Heart right ventricle (tissue), 16 donors: ENCODE results near the gene BRICD5. TPM values are rescaled to one million over a fixed set of nuclear protein-coding genes. Genes with fewer than 3 reads are reported as not detected.
A peak's percentile ranks its signal among the peaks of the same experiment; 100 is the strongest.
"Not testable (repeated sequence)": the region's sequence is repeated elsewhere in the genome, so short reads cannot be mapped to it uniquely, and the experiment has no call there.

ENCODE experiments used
- ATAC-seq, 8 donors: fragments of 200-7000 bp; cut with Tn5 transposase; one replicate each; pipeline ENCODE4 v1.9.1; 2020; ENCODE audit warnings: mild to moderate bottlenecking in 8 of 8, moderate library complexity in 8 of 8, moderate number of reproducible peaks in 1 of 8
- DNase-seq, 2 donors: peaks; one replicate each; pipeline ENCODE4 v3.0.0-alpha.2; 2020
- H3K27ac ChIP-seq, 10 donors: fragments of 200-600 bp; sonication (generic) in 2 of 10; one replicate each; pipeline versions ENCODE4 v1.5.0 to v1.8.0; 2020 to 2022; ENCODE audit warnings: mild to moderate bottlenecking in 3 of 10
- H3K27me3 ChIP-seq, 7 donors: fragments of 200-600 bp; one replicate each; pipeline ENCODE4 v1.8.0; 2021 to 2022; ENCODE audit warnings: mild to moderate bottlenecking in 2 of 7
- H3K36me3 ChIP-seq, 9 donors: fragments of 200-600 bp; sonication (generic) in 1 of 9; one replicate each; pipeline versions ENCODE4 v1.5.0 to v1.8.0; 2020 to 2022; ENCODE audit warnings: mild to moderate bottlenecking in 2 of 9
- H3K4me1 ChIP-seq, 9 donors: fragments of 200-600 bp; sonication (generic) in 1 of 9; one replicate each; pipeline versions ENCODE4 v1.5.0 to v1.8.0; 2020 to 2022; ENCODE audit warnings: mild to moderate bottlenecking in 4 of 9
- H3K4me3 ChIP-seq, 10 donors: fragments of 200-600 bp; sonication (generic) in 2 of 10; one replicate each; pipeline versions ENCODE4 v1.5.0 to v1.8.0; 2020 to 2022; ENCODE audit warnings: mild to moderate bottlenecking in 7 of 10, moderate library complexity in 2 of 10
- H3K9me3 ChIP-seq, 11 donors: fragments of 200-600 bp in 10 of 11; sonication (generic) in 2 of 11; one replicate each; pipeline versions ENCODE4 v1.5.0 to v1.8.0; 2013 to 2022; ENCODE audit warnings: mild to moderate bottlenecking in 2 of 11, control low read depth in 1 of 11, moderate library complexity in 1 of 11
- CTCF ChIP-seq, 9 donors: fragments of 200-600 bp; sonication (generic) in 2 of 9; IDR thresholded peaks; one replicate each; pipeline versions ENCODE4 v1.5.0 to v1.8.0; 2021 to 2022; ENCODE audit warnings: antibody characterized with exemption in 9 of 9, mild to moderate bottlenecking in 5 of 9, moderate library complexity in 1 of 9
- WGBS, 2 donors: extraction: QIAGEN DNeasy Blood & Tissue Kit; methylation state at CpG; one replicate each; pipeline ENCODE4 v1.1.7; 2013; ENCODE audit warnings: inconsistent platforms in 1 of 2; 5-methylcytosine and 5-hydroxymethylcytosine counted together
- intact Hi-C, 10 donors: fragments of 100-400 bp; cut with DNase I; formaldehyde crosslinking; loops; one replicate each; pipeline versions ENCODE4 v1.11.1 to v1.14.2; 2022
- long read RNA-seq, 3 donors: library from polyadenylated mRNA; unstranded; transcript quantifications; one replicate each; pipeline ENCODE4 v2.0.0, GENCODE V29; 2020 to 2021
- polyA plus RNA-seq, 2 donors: library from polyadenylated mRNA; stranded (reverse); fragments of 200-250 nt; gene quantifications; one replicate each; pipeline ENCODE4 v1.2.3, GENCODE V29; 2013
- total RNA-seq, 10 donors: library from RNA; stranded (reverse); fragmentation: NEBNext Ultra II Directional in 3 of 10; extraction: Animal tissue kit (Norgen Biotek cat#: 25700) in 3 of 10; gene quantifications; one replicate each; pipeline versions ENCODE4 v1.2.1 to v1.2.4, GENCODE V29; 2021 to 2023
- donor health status: Arrhythmogenic right ventricular cardiomyopathy.
- donor health status: ischemic (EF 13 %, LVEDD 7.1; RV severe dilation, severe dysfunction).
- donor health status: healthy with polysubstance abuse.
- donor health status: DM: no; HTN: yes; CAD: no.
- donor health status: DM: no; HTN: no; CAD: no.
- donor health status: ischemic (EF 25% LVEDD 6.9; RV normal size, moderate dysfunction).
- donor health status: ischemic (EF 25% LVEDD 5.7; RV mildly dilated, moderate dysfunction).
- donor health status: healthy.
- donor health status: DM: yes; HTN: yes; CAD: no.
- donor health status: Ischemic cardiomyopathy.
- donor health status: ischemic (EF 35%, LVEDD 5.7; RV mildly dilated, moderate dysfunction).
- donor health status: nonischemic (EF 11% LVEDD 7.7; RV severe dilation, severe dysfunction).
- donor health status: DM: yes; HTN: yes; CAD: no.
- donor health status: PGD.
- donor health status: ischemic (EF 29% LVEDD 5.4; RV normal size, mild dysfunction).
- donor health status: nonischemic (EF 23%, LVEDD 6.1; RV moderate dilation, normal function).

The BRICD5 gene
- total RNA-seq, result 10 to 100 TPM in 1 of 10 donors, 1 to 10 TPM in 9; 4.3 to 15.6 (median 7.2) TPM
- polyA plus RNA-seq, result 10 to 100 TPM; 14.7 to 31.7 TPM
- long read RNA-seq, donor 1, transcript BRICD5-201 (6 exons, 1,913 nt), result major isoform, 11 of 19 reads
- long read RNA-seq, donor 1, partial matches to known transcripts, result 2 of 19 reads
- long read RNA-seq, donor 1, other reads (novel, unspliced or antisense), result 5 of 19 reads
- long read RNA-seq, donor 2, partial matches to known transcripts, result 1 of 10 reads
- long read RNA-seq, donor 2, other reads (novel, unspliced or antisense), result 5 of 10 reads
- long read RNA-seq, donor 3, partial matches to known transcripts, result 1 of 9 reads
- long read RNA-seq, donor 3, other reads (novel, unspliced or antisense), result 4 of 9 reads

DNA sequence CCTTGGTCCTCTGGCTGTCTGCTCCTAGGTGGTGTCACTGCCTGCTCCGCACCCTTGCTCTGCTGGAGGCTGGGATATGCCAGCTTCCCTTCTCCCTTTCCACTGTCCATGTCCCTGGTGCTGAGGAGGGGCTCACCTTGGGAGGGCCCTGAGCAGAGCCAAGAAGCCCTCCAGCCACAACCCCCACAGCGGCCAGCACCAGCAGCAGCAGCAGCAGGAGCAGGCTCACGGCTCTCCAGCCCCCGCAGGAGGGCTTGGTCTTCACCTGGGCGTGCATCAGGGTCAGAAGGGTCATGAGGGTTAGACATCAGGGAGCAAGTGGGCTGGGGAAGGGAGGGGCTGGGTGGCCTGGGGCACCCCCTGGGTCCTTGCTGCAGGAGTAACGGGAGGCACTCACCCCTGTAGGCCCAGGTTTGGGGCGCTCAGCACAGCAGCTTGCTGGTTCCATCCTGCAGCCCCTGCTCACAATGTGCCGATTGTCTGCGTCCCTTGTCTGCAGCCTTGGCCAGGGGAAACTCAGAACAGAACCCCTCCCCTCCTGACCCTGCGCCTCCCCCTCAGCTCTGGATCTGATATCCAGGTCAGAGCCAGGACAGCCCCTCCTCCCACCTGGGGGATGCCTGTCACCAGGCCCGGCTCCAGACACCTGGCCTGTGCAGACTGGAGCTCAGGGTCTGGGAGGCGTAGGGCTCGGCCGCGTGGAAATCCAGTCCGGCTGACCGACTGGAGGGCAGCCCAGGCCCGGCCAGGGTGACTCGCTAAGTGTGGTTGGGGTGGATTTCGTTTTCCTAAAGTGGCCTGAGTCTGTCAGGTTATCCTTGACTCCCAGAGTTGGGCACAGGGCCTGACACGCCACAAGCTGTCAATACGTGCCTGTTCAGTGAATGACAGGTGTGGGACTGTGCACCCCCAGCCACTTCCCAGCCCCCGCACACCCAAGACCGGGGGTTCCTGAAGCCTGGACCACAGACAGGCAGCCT lies at the start of gene BRICD5:
BRICD5 (minus strand) TSS at position 478 of the 980 bp plus-strand sequence; CDS start at position 448, 30 bp downstream.
- peak within 1 kb of the TSS in 6 of 10 donors; percentile 43 to 94 (median 88) for H3K27ac ChIP-seq
- no peaks in the 10 kb centered on the region for H3K9me3 ChIP-seq
- H3K4me3 ChIP-seq, result no peak within 1 kb of the TSS
- DNase-seq (no peak), ATAC-seq (no peak)
- no peak for TF ChIP-seq CTCF (IDR thresholded peaks at IDR 0.05)
- 68 to 69% methylated on average over 24 of the region's 24 CpGs for WGBS, 2 donors
- intact Hi-C loops, result no loop called here
- no peaks in the 10 kb centered on the region for H3K27me3 ChIP-seq
- H3K4me1 ChIP-seq, result peaks cover 27 to 59% (median 42%) of the 10 kb centered on the region in 9 donors
- H3K36me3 ChIP-seq, result peaks cover 0 to 39% (median 18%) of the 10 kb centered on the region in 9 donors

DNA sequence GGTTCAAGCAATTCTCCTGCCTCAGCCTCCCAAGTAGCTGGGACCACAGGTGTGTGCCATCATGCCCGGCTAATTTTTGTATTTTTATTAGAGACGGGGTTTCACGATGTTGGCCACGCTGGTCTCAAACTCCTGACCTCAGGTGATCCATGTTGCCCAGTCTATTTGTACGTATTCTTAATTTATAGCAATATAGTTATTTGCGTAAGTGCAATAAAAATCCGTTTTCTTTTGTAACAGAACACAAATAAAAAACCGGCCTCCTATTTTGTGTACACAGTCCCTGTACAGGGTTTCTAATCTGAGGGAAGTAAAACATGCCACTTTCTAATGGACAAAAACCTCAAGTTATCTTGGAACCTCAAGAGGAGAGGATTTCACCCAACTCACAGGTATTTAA lies 49.6 kb upstream of the BRICD5 start:
- ATAC-seq (no peak), DNase-seq (no peak)
- H3K27me3 ChIP-seq, result no peaks in the 10 kb centered on the region
- peaks cover 11 to 100% (median 77%) of the 10 kb centered on the region in 9 donors for H3K36me3 ChIP-seq
- H3K4me1 ChIP-seq, result peaks cover 0 to 9% (median 4%) of the 10 kb centered on the region in 9 donors
- 96 to 97% methylated on average over 8 of the region's 8 CpGs for WGBS, 2 donors
- no peak for TF ChIP-seq CTCF (IDR thresholded peaks at IDR 0.05)
- intact Hi-C loops, result no loop called here
- H3K27ac ChIP-seq, result no peak overlapping the region
- no peaks in the 10 kb centered on the region for H3K9me3 ChIP-seq
- no peak overlapping the region for H3K4me3 ChIP-seq

DNA sequence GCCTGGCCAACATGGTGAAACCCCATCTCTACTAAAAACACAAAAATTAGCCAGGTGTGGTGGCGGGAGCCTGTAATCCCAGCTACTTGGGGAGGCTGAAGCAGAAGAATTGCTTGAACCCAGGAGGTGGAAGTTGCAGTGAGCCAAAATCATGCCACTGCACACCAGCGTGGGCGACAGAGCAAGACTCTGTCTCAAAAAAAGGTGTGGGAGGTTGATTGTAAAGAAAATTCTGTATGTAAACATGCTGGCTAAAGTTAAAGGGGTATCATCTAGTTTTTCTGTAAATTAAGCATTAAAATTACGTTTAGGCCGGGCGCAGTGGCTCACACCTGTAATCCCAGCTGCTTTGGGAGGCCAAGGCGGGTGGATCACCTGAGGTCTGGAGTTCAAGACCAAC lies 47.9 kb upstream of the BRICD5 start:
- not testable (repeated sequence) for H3K4me1 ChIP-seq, ATAC-seq, H3K27ac ChIP-seq, H3K4me3 ChIP-seq, H3K9me3 ChIP-seq, DNase-seq, H3K27me3 ChIP-seq
- WGBS, 2 donors, result 96 to 97% methylated on average over 7 of the region's 7 CpGs
- intact Hi-C loops, result loop anchor here in 1 of 10 donors (10.0 kb wide), 1 partner anchor 234 kb away; the partner anchor contains the start of gene NHERF2
- peaks cover 15 to 100% (median 87%) of the 10 kb centered on the region in 9 donors for H3K36me3 ChIP-seq

DNA sequence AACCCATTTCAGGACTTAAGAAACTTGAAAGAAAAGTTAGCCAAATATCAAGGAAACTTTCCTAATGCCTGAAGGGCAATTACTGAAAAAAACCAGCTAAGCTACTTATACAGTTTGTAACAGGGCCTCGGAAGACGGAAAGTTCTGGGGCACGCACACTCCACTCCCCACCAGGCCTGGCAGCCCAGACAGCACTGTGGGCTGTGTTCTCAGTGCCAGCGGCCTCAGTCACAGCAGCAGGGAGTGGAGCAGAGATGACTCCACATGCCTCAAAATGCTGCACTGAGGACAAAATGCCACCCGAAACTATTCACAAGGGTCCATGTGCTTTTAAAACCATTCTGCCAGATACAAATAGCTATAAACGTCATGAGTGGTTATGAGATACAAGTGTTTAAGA lies 47.1 kb upstream of the BRICD5 start:
- 91 to 92% methylated on average over 6 of the region's 6 CpGs for whole genome bisulfite sequencing, 2 donors
- H3K27ac ChIP-seq, result no peak overlapping the region
- intact Hi-C loops, result loop anchor here in 1 of 10 donors (10.0 kb wide), 1 partner anchor 233 kb away; the partner anchor contains the start of gene NHERF2
- H3K9me3 ChIP-seq, result no peaks in the 10 kb centered on the region
- no peaks in the 10 kb centered on the region for H3K27me3 ChIP-seq
- H3K36me3 ChIP-seq, result peaks cover 18 to 100% (median 87%) of the 10 kb centered on the region in 9 donors
- DNase-seq (no peak), ATAC-seq (no peak)
- TF ChIP-seq CTCF (IDR thresholded peaks at IDR 0.05), result no peak
- no peak overlapping the region for H3K4me3 ChIP-seq
- H3K4me1 ChIP-seq, result no peaks in the 10 kb centered on the region
